Spinal cord (tissue), 10 donors: ENCODE results near the gene MINPP1. TPM values are rescaled to one million over a fixed set of nuclear protein-coding genes. Genes with fewer than 3 reads are reported as not detected.
"Not testable (repeated sequence)": the region's sequence is repeated elsewhere in the genome, so short reads cannot be mapped to it uniquely, and the experiment has no call there.

Experiments
- DNase-seq, 6 donors: peaks; one replicate each; pipeline versions ENCODE4 v3.0.0 to v3.0.0-alpha.2; 2013 to 2015; ENCODE audit warnings: low spot score in 6 of 6, low read depth in 4 of 6
- H3K27ac ChIP-seq: one replicate; pipeline ENCODE4 v1.5.1; 2013; ENCODE audit warnings: low read depth, low read length, control low read depth
- H3K27me3 ChIP-seq: one replicate; pipeline ENCODE4 v1.6.1; 2013; ENCODE audit warnings: low read length; ENCODE audit not compliant: control insufficient read depth, insufficient read depth
- H3K36me3 ChIP-seq: one replicate; pipeline ENCODE4 v1.6.1; 2013; ENCODE audit warnings: low read length; ENCODE audit not compliant: control insufficient read depth, insufficient read depth
- H3K4me1 ChIP-seq: one replicate; pipeline ENCODE4 v1.6.1; 2013; ENCODE audit warnings: low read length; ENCODE audit not compliant: control insufficient read depth, insufficient read depth
- H3K4me3 ChIP-seq: one replicate; pipeline ENCODE4 v1.5.1; 2013; ENCODE audit warnings: low read depth, low read length, control low read depth
- H3K9me3 ChIP-seq: one replicate; pipeline ENCODE4 v1.6.1; 2013; ENCODE audit warnings: low read length; ENCODE audit not compliant: control insufficient read depth, insufficient read depth
- WGBS: methylation state at CpG from one replicate; pipeline ENCODE4 v1.1.5; 2013; ENCODE audit warnings: missing lambda C conversion rate; ENCODE audit not compliant: insufficient coverage; 5-methylcytosine and 5-hydroxymethylcytosine counted together
- long read RNA-seq, 4 donors: transcript quantifications; one replicate each; lab custom pipeline, GENCODE V29; 2026
- polyA plus RNA-seq, 2 donors: library from polyadenylated mRNA; unstranded; fragments of 120-200 nt; gene quantifications; one replicate each; pipeline ENCODE4 v1.2.1, GENCODE V29; 2013; ENCODE audit not compliant: insufficient read length in 2 of 2
- total RNA-seq, 2 donors: library from RNA; depleted of rRNA in 1 of 2; stranded (reverse); fragments of 120-200 nt in 1 of 2; fragments of >200 nt in 1 of 2; gene quantifications; one replicate each; pipeline versions ENCODE4 v1.2.3 to v1.2.4, GENCODE V29; 2013 to 2014
- donor health status: healthy.

MINPP1 gene
- total RNA-seq (10 to 100 TPM; 19.2 to 23.4 TPM), polyA plus RNA-seq (10 to 100 TPM; 23.0 to 24.7 TPM)
- long read RNA-seq, donor 1, transcript MINPP1-202 (5 exons, 2,415 nt), result major isoform, 9 of 9 reads
- long read RNA-seq, donor 1, partial matches to known transcripts, result 0 of 9 reads
- long read RNA-seq, donor 1, other reads (novel, unspliced or antisense), result 0 of 9 reads
- long read RNA-seq, donor 2, partial matches to known transcripts, result 0 of 3 reads
- long read RNA-seq, donor 2, other reads (novel, unspliced or antisense), result 0 of 3 reads
- long read RNA-seq, donor 3, partial matches to known transcripts, result 8 of 11 reads
- long read RNA-seq, donor 3, other reads (novel, unspliced or antisense), result 0 of 11 reads
- long read RNA-seq, donor 4, transcript MINPP1-202 (5 exons, 2,415 nt), result major isoform, 10 of 12 reads
- long read RNA-seq, donor 4, partial matches to known transcripts, result 0 of 12 reads
- long read RNA-seq, donor 4, other reads (novel, unspliced or antisense), result 0 of 12 reads

GRCh38 chr10:87504640-87505365 is at the start of gene MINPP1:
Gene MINPP1, plus strand, starts transcription at chr10:87504893. Its CDS starts 23 bp downstream, at chr10:87504916.
- H3K27me3 ChIP-seq, result no peaks in the 10 kb centered on the region
- no peaks in the 10 kb centered on the region for H3K9me3 ChIP-seq
- WGBS, result under 1% methylated on average over 74 of the region's 74 CpGs
- peak within 1 kb of the TSS; percentile 93 for H3K4me3 ChIP-seq
- peaks cover 7% of the 10 kb centered on the region for H3K4me1 ChIP-seq
- peak; percentile 63 to 94 (median 72) for DNase-seq
- no peaks in the 10 kb centered on the region for H3K36me3 ChIP-seq
- peak within 1 kb of the TSS; percentile 89 for H3K27ac ChIP-seq

GRCh38 chr10:87456586-87457220 is 48.0 kb upstream of the MINPP1 start:
- H3K27me3 ChIP-seq, H3K9me3 ChIP-seq, H3K36me3 ChIP-seq, DNase-seq, H3K4me1 ChIP-seq, H3K27ac ChIP-seq, H3K4me3 ChIP-seq: not testable (repeated sequence)
- WGBS, result no CpG with 5 or more reads among the region's 1 CpG

- H3K4me3 ChIP-seq, H3K27me3 ChIP-seq: not testable (repeated sequence)
- no CpG with 5 or more reads among the region's 2 CpGs for WGBS
These were observed 42.9 kb upstream of the MINPP1 start for GRCh38 chr10:87461751-87462150.

GRCh38 chr10:87466849-87467248 is 37.8 kb upstream of the MINPP1 start:
- H3K9me3 ChIP-seq, H3K36me3 ChIP-seq, H3K4me3 ChIP-seq, DNase-seq, H3K4me1 ChIP-seq, H3K27ac ChIP-seq, H3K27me3 ChIP-seq: not testable (repeated sequence)
- no CpG with 5 or more reads among the region's 3 CpGs for WGBS

More at GRCh38 chr10:87461751-87462150, 42.9 kb upstream of the MINPP1 start:
- H3K9me3 ChIP-seq, H3K27ac ChIP-seq, H3K4me1 ChIP-seq, H3K36me3 ChIP-seq, DNase-seq: not testable (repeated sequence)

GRCh38 chr10:87488733-87489132 is 16.0 kb upstream of the MINPP1 start:
- H3K27me3 ChIP-seq, H3K36me3 ChIP-seq, H3K27ac ChIP-seq, H3K9me3 ChIP-seq, H3K4me1 ChIP-seq, DNase-seq, H3K4me3 ChIP-seq: not testable (repeated sequence)
- no CpG with 5 or more reads among the region's 1 CpG for WGBS

- DNase-seq, H3K4me3 ChIP-seq, H3K9me3 ChIP-seq, H3K27me3 ChIP-seq, H3K27ac ChIP-seq, H3K4me1 ChIP-seq, H3K36me3 ChIP-seq: not testable (repeated sequence)
- no CpG with 5 or more reads among the region's 3 CpGs for WGBS
These were observed 14.4 kb upstream of the MINPP1 start for GRCh38 chr10:87490285-87490684.

- not testable (repeated sequence) for DNase-seq, H3K27ac ChIP-seq, H3K27me3 ChIP-seq, H3K36me3 ChIP-seq, H3K4me1 ChIP-seq, H3K4me3 ChIP-seq, H3K9me3 ChIP-seq
- no CpG with 5 or more reads among the region's 2 CpGs for WGBS
These were observed 12.2 kb upstream of the MINPP1 start for GRCh38 chr10:87492450-87492849.

- WGBS, result no CpG with 5 or more reads among the region's 5 CpGs
These were observed 9.2 kb upstream of the MINPP1 start for GRCh38 chr10:87495446-87495845.

GRCh38 chr10:87497386-87497785 is 7.3 kb upstream of the MINPP1 start:
- H3K4me1 ChIP-seq, H3K4me3 ChIP-seq, H3K9me3 ChIP-seq, H3K27ac ChIP-seq, DNase-seq, H3K27me3 ChIP-seq, H3K36me3 ChIP-seq: not testable (repeated sequence)
- WGBS, result no CpG with 5 or more reads among the region's 2 CpGs

More at GRCh38 chr10:87495446-87495845, 9.2 kb upstream of the MINPP1 start:
- not testable (repeated sequence) for H3K36me3 ChIP-seq, H3K4me3 ChIP-seq, DNase-seq, H3K27ac ChIP-seq, H3K9me3 ChIP-seq, H3K4me1 ChIP-seq, H3K27me3 ChIP-seq
